Activated CD8-positive, alpha-beta memory T cell treated with anti-CD3 and anti-CD28 coated beads for 48 hours (primary cell): ENCODE results near the gene MRPL12.
"Not testable (repeated sequence)": the region's sequence is repeated elsewhere in the genome, so short reads cannot be mapped to it uniquely, and the experiment has no call there.

ENCODE experiments used
- DNase-seq, 3 experiments: peaks; one replicate each; pipeline ENCODE4 v3.0.0-alpha.2; 2020; ENCODE audit warnings: low read depth in 2 of 3, low spot score in 2 of 3

MRPL12 gene

DNA sequence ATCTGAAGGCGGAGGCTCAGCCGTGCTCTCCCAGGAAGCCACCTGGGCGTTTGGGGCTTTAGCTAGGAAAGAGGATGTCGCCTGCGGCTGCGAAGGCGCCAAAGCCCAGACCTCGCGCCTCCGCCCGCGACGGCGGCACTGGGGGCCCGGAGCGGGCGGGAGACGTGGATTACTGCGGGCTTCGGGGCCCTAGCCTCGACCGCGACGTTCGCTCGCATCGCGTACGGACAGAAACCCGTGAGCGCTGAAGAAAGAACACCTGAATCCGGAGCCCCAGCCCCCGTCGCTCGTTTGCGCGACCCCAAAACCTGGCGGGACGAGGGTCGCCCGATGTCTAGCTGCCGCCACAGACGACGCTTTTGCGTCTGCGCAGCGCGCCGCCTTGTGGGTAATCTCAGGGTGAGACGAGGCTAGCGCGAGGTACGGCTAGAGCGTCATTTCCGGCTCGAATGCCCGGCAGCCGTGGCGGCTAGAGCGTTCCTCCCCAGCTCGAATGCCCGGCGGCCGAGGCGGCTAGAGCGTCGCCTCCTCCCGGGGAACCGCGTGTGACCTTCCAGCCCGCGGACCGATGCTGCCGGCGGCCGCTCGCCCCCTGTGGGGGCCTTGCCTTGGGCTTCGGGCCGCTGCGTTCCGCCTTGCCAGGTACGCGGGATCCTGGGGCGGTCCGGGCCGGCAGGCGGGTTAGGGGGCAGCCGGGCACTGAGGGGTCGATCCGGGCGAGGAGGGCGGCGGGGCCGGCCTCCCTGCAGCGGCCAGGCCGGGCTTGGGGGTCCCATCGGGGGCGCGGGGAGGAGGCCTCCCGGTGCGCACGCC is at the start of gene MRPL12:
TSS of gene MRPL12 (plus strand) at position 434 of the 813 bp plus-strand sequence. CDS start at position 569, 135 bp downstream.
- DNase-seq: peak; percentile 74 to 77 (median 76)

DNA sequence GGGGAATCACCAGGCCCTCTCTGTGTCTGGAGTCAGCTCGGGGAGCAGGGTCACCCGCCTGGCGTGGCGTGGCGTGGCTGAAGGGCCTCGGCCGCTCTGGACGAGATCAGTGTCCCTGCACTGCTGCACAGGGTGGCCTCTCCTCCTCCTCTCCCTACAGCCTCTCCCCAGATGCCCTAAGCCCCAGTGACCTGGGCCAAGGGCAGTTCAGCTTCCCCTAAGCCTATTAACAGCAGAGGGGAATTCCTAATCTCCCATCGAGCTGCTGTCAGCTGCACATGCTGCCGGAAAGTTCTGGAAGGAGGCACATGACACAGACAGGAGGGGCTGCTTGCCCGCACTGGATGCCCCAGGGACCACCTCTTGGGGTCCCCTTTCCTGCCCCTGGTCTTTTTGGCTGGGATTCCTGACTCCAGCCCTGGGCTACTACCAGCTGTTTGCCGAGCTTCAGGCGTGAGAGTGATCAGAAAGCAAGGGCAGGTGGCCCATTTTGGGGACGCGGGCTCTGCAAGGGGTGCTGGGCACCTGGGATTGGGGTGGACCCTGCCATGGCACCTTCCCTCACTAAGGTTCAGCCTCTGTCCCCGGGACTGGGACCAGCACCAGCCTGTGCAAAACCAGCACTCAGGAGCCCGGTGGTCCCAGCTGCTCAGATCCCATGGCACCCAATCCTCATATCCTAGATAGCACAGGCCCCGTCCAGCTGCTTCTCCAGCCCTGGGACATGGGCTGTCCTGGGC is 47.6 kb upstream of the MRPL12 start:
- no peak for DNase-seq

DNA sequence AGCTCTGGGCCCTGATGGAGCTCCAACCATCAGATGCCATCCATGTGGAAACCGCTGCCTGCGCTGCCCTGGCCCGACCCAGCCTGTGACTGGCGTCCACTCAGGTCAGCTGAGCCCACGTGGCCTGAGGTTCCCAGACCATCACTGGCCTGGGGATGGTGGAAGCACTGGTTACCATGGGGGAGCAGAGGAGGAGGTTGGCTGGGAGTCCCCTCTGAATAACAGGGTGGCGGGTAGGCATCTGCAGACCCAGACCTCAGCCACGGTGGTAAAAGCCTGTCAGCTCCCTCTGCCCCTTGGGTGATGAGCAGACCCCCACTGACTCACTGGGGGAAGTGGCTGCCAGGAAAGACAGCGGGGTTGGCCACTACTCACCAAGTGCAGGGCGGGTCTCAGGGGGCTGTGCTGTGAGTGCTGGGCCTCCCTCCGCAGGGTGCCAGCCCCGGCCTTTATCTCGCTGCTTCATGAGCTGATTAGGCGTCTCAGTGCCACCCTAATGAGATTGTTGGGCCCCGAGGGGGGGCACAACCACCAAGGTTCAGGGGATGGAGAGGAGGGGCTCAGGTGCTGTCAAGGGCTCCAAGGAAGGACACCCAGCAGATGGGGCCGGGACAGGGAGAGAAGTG is 46.9 kb upstream of the MRPL12 start, which contains the start of gene PDE6G:
TSS of gene PDE6G (minus strand) at position 425 of the 626 bp plus-strand sequence. CDS start 3,237 bp downstream, outside the sequence.
- DNase-seq: no peak

- no peak for DNase-seq
These were observed 46.3 kb upstream of the MRPL12 start for GRCh38 chr17:81656835-81657234.

DNA sequence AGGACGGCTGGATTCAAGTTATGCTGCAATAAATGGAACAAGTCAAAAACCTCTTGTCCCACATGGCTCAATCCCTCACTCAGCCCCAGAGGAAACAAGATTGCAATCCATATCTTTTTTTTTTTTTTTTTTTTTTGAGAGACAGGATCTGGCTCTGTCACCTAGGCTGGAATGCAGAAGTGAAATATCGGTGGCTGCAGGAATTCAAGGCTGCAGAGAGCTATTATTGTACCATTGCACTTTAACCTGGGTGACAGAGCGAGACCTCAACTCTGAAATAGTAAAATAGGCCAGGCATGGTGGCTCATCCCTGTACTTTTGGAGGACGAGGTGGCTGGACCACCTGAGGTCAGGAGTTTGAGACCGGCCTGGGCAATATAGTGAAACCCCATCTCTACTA is 44.1 kb upstream of the MRPL12 start:
- no peak for DNase-seq

GRCh38 chr17:81660441-81660840 is 42.7 kb upstream of the MRPL12 start:
- DNase-seq: no peak

- DNase-seq: no peak
These were observed 41.2 kb upstream of the MRPL12 start for GRCh38 chr17:81662002-81662401.

DNA sequence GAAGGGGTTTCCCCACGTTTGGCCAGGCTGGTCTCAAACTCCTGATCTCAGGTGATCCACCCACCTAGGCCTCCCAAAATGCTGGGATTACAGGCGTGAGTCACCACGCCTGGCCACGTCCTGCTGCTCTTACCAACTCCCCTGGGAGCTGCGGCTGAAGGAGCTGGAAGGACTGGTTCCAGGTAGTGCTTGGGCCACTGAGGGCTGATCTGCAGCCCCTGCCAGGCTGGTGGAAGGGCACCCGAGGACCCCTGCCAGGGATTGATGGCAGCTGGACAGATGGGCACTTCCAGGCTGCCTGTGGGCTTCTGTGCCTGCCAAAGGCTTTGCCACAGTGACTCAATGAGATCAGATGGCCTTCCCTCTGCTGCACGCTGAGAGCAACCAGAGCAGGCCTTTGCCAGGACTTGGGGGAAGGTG is 39.1 kb upstream of the MRPL12 start:
- DNase-seq: no peak

DNA sequence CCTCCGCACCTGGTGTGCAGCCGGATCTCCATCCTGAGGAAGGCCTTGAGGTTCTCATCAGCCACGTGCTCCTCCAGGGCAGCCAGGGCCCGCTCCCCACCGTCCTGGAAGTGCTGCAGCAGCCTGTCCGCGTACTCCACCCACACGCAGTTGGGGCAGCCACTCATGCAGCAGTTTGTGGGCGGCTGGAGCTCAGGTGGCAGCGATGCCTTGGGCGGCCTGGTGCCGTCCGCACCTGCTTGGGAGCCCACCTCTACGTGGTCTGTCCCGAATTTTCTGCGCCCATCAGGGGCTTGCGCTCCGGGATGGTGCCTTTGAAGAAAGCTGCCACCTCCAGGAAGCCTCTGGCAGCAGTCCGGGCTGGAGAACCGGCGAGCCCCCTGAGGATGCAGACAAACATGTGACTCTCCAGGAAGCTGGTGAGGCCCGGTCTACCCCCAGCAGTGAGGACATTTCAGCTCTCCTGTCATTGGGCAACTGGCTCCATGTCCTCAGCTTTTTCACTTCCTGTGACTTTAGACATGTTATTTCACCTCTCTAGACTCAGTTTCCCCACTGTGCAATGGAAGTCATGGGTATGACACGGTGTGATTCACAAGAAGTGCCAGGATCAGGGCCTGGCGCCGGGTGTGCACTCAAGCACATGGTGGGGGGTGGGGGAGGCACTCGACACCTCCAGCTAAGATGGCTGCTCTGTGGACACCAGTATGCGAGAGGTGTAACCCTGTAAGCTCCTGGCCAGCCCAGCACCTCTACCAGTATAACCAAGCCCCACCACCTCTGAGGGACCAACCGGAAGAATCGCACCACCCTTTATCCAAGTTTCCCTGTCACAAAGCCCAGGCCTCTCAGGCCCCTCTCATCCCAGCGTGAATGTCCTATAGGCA is 37.7 kb upstream of the MRPL12 start:
- DNase-seq: peak in 1 of 3 experiments; percentile 47

GRCh38 chr17:81666092-81666341 is 37.1 kb upstream of the MRPL12 start:
- no peak for DNase-seq

- DNase-seq: peak; percentile 82 to 88 (median 86)
These were observed 36.6 kb upstream of the MRPL12 start, which contains the start of the genes CCDC137 and OXLD1 for GRCh38 chr17:81666342-81667191. Gene CCDC137 (plus strand): TSS chr17:81666737. CDS start chr17:81666767, 30 bp downstream. Gene OXLD1 (minus strand): TSS chr17:81666605. CDS start chr17:81666577, 28 bp downstream.

DNA sequence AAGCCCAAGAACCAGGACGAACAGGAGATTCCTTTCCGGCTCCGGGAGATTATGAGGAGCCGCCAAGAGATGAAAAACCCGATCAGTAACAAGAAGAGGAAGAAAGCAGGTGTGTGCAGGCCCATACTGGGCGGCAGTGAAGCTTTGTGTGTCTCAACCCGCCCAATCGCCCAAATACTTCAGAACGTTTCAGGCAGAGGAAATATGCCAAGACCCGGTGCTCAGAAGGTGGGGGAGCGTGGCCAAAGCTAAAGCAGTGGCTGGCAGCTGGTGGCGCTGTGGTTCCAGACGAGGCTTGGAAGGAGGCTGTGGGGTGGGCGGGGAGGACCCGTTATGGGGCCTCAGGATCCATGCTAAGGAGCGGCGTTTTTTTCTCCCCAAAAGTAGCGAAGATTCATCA is 35.4 kb upstream of the MRPL12 start:
- DNase-seq: no peak

GRCh38 chr17:81672504-81672903 is 30.7 kb upstream of the MRPL12 start:
- no peak for DNase-seq

GRCh38 chr17:81672954-81673353 is 30.2 kb upstream of the MRPL12 start:
- DNase-seq: no peak

DNA sequence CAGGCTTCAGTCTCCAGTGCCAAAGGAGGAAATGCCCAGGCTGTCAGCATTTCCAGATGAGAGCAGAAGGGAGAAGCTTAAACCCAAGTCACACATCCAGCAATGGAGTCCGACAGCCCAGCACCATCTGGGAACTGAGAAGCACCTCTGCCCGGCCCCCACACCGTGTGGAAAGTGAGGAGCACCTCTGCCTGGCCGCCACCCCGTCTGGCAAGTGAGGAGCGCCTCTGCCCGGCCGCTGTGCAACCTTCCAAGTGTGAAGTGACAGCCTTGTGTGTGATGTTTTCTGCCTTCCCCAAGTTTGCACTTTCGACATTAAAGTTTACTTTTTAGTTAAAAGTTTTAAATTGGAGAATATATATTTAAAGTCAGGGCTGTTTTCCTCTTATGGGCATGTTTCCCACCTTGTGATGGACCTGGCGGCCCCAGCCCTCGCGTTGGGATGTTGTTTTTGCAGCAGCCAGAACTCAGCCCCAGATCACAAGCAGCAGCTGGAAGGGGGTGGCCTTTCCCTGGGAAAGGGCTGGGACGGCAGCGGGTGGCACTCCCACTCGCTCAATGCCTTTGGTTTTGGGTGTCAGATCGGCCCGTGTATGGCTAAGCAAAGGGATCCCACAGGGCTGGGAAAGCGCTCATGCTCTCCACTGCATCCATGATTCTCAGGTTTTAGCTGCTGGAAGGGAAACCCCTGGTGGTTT is 29.5 kb upstream of the MRPL12 start:
- no peak for DNase-seq

GRCh38 chr17:81675515-81676221 is 27.5 kb upstream of the MRPL12 start:
- not testable (repeated sequence) for DNase-seq

DNA sequence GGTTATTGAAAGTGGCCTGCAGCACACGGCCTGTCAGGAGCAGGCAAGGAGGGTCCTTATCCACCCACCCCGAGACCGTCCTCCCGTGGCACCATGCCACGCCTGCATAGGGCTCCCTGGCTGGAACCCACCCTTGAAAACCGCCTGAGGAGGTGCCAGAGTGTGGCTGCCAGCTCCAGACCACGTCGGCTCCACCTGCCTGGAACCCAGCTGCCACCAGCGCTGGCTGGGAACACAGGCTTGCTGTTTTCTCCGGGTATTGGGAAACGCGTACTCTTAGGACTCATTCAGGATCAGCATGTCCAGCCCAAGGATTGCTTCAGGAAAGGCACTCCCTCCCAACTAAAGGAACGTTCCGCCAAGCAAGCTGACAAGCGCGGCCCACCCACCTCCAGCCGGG is 26.3 kb upstream of the MRPL12 start:
- DNase-seq: no peak

DNA sequence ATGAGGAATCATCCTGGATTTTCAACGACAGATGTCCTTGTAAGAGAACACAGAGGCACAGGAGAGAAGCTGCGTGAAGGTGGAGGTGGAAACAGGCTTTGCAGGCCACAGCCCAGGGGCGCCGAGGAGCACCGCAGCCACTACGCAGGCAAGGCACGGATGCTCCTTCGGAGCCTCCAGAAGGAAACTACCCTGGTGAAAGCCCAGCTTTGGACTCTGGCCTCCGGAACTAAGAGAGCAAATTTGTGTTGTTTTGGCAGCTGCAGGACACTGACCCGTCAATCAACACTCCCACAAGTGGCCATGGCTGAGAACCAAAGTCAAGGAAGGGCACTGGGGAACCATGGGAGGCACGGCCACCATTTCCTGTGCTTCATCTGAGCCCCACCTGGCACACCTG is 23.0 kb upstream of the MRPL12 start:
- DNase-seq: no peak

DNA sequence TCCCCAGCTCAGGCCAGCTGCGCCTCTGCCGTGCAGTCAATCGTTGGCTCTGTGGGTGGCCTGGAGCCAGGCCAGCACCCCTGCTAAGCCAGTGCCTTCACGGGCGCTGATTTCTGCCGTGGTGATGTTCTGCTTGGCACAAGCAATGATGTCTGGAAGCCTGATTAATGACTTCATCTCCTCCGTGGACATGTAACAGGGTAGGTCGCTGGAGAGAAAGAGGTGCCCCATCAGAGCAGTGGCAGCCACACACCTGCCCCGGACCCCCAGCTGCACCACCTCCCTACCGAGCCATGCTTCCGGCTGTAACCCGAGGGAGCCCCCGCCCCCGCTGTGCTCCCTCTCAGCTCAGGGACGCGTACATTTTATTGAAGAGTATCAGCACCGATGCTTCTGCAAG is 21.5 kb upstream of the MRPL12 start:
- no peak for DNase-seq
